HepG2 (cell line): ENCODE data around the gene RPL18. TPM values are rescaled to one million over a fixed set of nuclear protein-coding genes. Genes with fewer than 3 reads are reported as not detected.

Source experiments
- ARID2 ChIP-seq: sonication (generic); formaldehyde crosslinking; IDR thresholded peaks from 2 replicates; pipeline ENCODE4 v1.8.1; 2022; ENCODE audit warnings: mild to moderate bottlenecking, missing genetic modification reagents, borderline replicate concordance
- ASH2L ChIP-seq: fragments of 300-600, 200-600 bp; sonication (generic); IDR thresholded peaks from 2 replicates; pipeline ENCODE4 v1.7.0; 2017; ENCODE audit warnings: low read depth, mild to moderate bottlenecking, moderate library complexity, mixed read lengths, low read length; ENCODE audit not compliant: insufficient read length
- CBX5 ChIP-seq: sonication (generic); formaldehyde crosslinking; IDR thresholded peaks from 2 replicates; pipeline ENCODE4 v1.4.0; 2020; ENCODE audit warnings: missing genetic modification reagents, borderline replicate concordance
- FOXO1 ChIP-seq: sonication (generic); formaldehyde crosslinking; IDR thresholded peaks from 2 replicates; pipeline ENCODE4 v1.4.0; 2020; ENCODE audit warnings: missing genetic modification reagents
- KLF15 ChIP-seq: sonication (generic); formaldehyde crosslinking; IDR thresholded peaks from 2 replicates; pipeline ENCODE4 v1.8.1; 2023; ENCODE audit warnings: borderline replicate concordance, mild to moderate bottlenecking, inconsistent platforms, missing genetic modification reagents, mixed read lengths
- PHF5A ChIP-seq: IDR thresholded peaks from one replicate; pipeline ENCODE4 v1.6.1; 2018; ENCODE audit warnings: low read depth, missing genetic modification reagents; ENCODE audit not compliant: unreplicated experiment
- SIN3B ChIP-seq: fragments of 150-350 bp; IDR thresholded peaks from 2 replicates; pipeline ENCODE4 v1.6.1; 2014; ENCODE audit warnings: low read length
- SOX5 ChIP-seq: IDR thresholded peaks from 2 replicates; pipeline ENCODE4 v1.6.1; 2016; ENCODE audit warnings: borderline replicate concordance
- ZBTB21 ChIP-seq: sonication (generic); formaldehyde crosslinking; IDR thresholded peaks from 2 replicates; pipeline ENCODE4 v1.4.0; 2020; ENCODE audit warnings: missing genetic modification reagents
- ZNF83 ChIP-seq: sonication (generic); formaldehyde crosslinking; IDR thresholded peaks from 2 replicates; pipeline ENCODE4 v1.4.0; 2020; ENCODE audit warnings: missing genetic modification reagents, mild to moderate bottlenecking, borderline replicate concordance
- polyA plus RNA-seq, 8 experiments: library from polyadenylated mRNA; depleted of rRNA in 3 of 8; stranded (reverse) in 7 of 8; unstranded in 1 of 8; fragments of >200 nt; fragmentation: Illumina TruSeq in 4 of 8; extraction: Trizol in 4 of 8; gene quantifications; 2 replicates each; pipeline versions ENCODE4 v1.2.1 to v1.2.3, GENCODE V29; 2011 to 2016; ENCODE audit warnings: low read depth in 4 of 8, missing spikeins in 1 of 8, mixed read lengths in 1 of 8; ENCODE audit not compliant: insufficient read depth in 1 of 8
- total RNA-seq, 5 experiments: library from RNA; depleted of rRNA; stranded (reverse); fragments of >200 nt; fragmentation: Illumina TruSeq; extraction: Trizol; gene quantifications; 2 replicates each; pipeline ENCODE4 v1.2.3, GENCODE V29; 2016; ENCODE audit warnings: low read depth in 1 of 5
- TF ChIP-seq, protein P1 (sequence below): sonication (generic); formaldehyde crosslinking; IDR thresholded peaks from 2 replicates; pipeline ENCODE4 v1.5.0; 2020; ENCODE audit warnings: missing genetic modification reagents
- TF ChIP-seq, protein P2 (sequence below): sonication (generic); formaldehyde crosslinking; IDR thresholded peaks from 2 replicates; pipeline ENCODE4; 2020; ENCODE audit warnings: missing genetic modification reagents, mild to moderate bottlenecking, borderline replicate concordance
- TF ChIP-seq, protein P3 (sequence below): sonication (generic); formaldehyde crosslinking; IDR thresholded peaks from 2 replicates; pipeline ENCODE4 v1.5.0; 2020; ENCODE audit warnings: mild to moderate bottlenecking, missing genetic modification reagents, moderate library complexity
- TF ChIP-seq, protein P4 (sequence below): sonication (generic); formaldehyde crosslinking; IDR thresholded peaks from 2 replicates; pipeline ENCODE4 v1.5.0; 2020; ENCODE audit warnings: mild to moderate bottlenecking, missing genetic modification reagents, borderline replicate concordance
- TF ChIP-seq, protein P5 (sequence below): sonication (generic); formaldehyde crosslinking; IDR thresholded peaks from 2 replicates; pipeline ENCODE4 v1.4.0; 2020; ENCODE audit warnings: missing genetic modification reagents
- TF ChIP-seq, protein P6 (sequence below): sonication (generic); formaldehyde crosslinking; IDR thresholded peaks from 2 replicates; pipeline ENCODE4 v1.9.0; 2022; ENCODE audit warnings: low read depth, missing genetic modification reagents

The RPL18 gene
- total and polyA plus RNA-seq, 2 of the 13 experiments (the other 11 are each of a cell fraction or from before 2014, with no cell fraction given), result 1,485 to 1,639 TPM

DNA sequence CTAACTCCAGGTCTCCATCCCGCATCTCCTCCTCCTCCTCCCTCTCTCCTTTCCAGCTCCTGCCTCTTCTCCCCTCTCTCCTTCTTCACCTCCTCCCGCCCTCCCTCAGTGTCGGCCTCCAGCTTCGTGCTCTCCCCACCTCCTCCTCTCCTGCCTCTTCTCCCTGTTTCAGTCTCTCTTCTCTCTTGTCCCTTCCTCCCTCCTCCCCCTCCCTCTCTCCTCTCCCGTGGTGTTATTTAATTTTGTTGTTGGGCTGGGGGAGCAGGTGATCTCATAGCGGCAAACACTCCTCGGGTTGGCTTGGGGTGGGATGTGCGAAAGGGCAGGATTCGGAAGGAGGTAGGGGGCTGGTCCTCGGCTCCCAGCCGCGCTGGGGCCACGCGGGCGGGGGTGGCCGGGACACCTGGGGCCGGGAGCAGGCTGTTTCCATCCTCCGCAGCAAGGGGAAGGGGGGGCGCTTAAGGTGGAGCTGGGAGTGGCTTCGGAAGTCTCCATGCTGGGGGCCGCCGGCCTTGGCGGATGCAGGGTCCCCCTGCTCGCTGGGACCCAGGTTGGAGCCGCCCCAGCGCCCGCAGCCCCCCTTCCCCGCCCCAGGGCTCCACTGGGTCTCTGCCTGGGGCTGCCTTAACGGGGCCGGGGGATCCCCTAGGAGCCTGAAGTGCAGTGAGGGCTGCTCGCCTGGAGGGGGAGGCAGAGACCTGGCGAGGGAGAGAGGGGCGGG is 27.2 kb upstream of the RPL18 start, which contains the start of gene CA11 (continued):
- TF ChIP-seq, protein P1, sequence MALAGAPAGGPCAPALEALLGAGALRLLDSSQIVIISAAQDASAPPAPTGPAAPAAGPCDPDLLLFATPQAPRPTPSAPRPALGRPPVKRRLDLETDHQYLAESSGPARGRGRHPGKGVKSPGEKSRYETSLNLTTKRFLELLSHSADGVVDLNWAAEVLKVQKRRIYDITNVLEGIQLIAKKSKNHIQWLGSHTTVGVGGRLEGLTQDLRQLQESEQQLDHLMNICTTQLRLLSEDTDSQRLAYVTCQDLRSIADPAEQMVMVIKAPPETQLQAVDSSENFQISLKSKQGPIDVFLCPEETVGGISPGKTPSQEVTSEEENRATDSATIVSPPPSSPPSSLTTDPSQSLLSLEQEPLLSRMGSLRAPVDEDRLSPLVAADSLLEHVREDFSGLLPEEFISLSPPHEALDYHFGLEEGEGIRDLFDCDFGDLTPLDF (CRISPR knock-in tag), result no peak
- no peak for TF ChIP-seq KLF15
- TF ChIP-seq SIN3B, result no peak
- TF ChIP-seq ASH2L, result no peak
- 0 out of 2 replicates have a peak, but pooled peaks have one; percentile 23 for TF ChIP-seq SOX5 (CRISPR knock-in tag)
- TF ChIP-seq PHF5A (CRISPR knock-in tag), result peak; percentile 43
- TF ChIP-seq ZBTB21 (CRISPR knock-in tag), result no peak
- TF ChIP-seq, protein P2, sequence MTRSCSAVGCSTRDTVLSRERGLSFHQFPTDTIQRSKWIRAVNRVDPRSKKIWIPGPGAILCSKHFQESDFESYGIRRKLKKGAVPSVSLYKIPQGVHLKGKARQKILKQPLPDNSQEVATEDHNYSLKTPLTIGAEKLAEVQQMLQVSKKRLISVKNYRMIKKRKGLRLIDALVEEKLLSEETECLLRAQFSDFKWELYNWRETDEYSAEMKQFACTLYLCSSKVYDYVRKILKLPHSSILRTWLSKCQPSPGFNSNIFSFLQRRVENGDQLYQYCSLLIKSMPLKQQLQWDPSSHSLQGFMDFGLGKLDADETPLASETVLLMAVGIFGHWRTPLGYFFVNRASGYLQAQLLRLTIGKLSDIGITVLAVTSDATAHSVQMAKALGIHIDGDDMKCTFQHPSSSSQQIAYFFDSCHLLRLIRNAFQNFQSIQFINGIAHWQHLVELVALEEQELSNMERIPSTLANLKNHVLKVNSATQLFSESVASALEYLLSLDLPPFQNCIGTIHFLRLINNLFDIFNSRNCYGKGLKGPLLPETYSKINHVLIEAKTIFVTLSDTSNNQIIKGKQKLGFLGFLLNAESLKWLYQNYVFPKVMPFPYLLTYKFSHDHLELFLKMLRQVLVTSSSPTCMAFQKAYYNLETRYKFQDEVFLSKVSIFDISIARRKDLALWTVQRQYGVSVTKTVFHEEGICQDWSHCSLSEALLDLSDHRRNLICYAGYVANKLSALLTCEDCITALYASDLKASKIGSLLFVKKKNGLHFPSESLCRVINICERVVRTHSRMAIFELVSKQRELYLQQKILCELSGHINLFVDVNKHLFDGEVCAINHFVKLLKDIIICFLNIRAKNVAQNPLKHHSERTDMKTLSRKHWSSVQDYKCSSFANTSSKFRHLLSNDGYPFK, result peak; percentile 32; the same call in 1 of the 2 replicates
- TF ChIP-seq, protein P3, sequence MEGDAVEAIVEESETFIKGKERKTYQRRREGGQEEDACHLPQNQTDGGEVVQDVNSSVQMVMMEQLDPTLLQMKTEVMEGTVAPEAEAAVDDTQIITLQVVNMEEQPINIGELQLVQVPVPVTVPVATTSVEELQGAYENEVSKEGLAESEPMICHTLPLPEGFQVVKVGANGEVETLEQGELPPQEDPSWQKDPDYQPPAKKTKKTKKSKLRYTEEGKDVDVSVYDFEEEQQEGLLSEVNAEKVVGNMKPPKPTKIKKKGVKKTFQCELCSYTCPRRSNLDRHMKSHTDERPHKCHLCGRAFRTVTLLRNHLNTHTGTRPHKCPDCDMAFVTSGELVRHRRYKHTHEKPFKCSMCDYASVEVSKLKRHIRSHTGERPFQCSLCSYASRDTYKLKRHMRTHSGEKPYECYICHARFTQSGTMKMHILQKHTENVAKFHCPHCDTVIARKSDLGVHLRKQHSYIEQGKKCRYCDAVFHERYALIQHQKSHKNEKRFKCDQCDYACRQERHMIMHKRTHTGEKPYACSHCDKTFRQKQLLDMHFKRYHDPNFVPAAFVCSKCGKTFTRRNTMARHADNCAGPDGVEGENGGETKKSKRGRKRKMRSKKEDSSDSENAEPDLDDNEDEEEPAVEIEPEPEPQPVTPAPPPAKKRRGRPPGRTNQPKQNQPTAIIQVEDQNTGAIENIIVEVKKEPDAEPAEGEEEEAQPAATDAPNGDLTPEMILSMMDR (CRISPR knock-in tag), result peak; percentile 98
- TF ChIP-seq, protein P4, sequence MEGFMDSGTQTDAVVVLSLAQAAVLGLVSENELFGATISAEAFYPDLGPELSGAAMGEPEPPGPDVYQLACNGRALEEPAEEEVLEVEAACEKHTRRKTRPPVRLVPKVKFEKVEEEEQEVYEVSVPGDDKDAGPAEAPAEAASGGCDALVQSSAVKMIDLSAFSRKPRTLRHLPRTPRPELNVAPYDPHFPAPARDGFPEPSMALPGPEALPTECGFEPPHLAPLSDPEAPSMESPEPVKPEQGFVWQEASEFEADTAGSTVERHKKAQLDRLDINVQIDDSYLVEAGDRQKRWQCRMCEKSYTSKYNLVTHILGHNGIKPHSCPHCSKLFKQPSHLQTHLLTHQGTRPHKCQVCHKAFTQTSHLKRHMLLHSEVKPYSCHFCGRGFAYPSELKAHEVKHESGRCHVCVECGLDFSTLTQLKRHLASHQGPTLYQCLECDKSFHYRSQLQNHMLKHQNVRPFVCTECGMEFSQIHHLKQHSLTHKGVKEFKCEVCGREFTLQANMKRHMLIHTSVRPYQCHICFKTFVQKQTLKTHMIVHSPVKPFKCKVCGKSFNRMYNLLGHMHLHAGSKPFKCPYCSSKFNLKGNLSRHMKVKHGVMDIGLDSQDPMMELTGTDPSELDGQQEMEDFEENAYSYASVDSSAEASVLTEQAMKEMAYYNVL (CRISPR knock-in tag), result peak; percentile 46; the same call in 1 of the 2 replicates
- TF ChIP-seq, protein P5, sequence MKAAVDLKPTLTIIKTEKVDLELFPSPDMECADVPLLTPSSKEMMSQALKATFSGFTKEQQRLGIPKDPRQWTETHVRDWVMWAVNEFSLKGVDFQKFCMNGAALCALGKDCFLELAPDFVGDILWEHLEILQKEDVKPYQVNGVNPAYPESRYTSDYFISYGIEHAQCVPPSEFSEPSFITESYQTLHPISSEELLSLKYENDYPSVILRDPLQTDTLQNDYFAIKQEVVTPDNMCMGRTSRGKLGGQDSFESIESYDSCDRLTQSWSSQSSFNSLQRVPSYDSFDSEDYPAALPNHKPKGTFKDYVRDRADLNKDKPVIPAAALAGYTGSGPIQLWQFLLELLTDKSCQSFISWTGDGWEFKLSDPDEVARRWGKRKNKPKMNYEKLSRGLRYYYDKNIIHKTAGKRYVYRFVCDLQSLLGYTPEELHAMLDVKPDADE (CRISPR knock-in tag), result no peak
- no peak for TF ChIP-seq ARID2 (CRISPR knock-in tag)
- TF ChIP-seq FOXO1 (CRISPR knock-in tag), result no peak
- TF ChIP-seq, protein P6, sequence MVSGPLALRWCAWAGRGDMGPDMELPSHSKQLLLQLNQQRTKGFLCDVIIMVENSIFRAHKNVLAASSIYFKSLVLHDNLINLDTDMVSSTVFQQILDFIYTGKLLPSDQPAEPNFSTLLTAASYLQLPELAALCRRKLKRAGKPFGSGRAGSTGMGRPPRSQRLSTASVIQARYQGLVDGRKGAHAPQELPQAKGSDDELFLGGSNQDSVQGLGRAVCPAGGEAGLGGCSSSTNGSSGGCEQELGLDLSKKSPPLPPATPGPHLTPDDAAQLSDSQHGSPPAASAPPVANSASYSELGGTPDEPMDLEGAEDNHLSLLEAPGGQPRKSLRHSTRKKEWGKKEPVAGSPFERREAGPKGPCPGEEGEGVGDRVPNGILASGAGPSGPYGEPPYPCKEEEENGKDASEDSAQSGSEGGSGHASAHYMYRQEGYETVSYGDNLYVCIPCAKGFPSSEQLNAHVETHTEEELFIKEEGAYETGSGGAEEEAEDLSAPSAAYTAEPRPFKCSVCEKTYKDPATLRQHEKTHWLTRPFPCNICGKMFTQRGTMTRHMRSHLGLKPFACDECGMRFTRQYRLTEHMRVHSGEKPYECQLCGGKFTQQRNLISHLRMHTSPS (CRISPR knock-in tag), result no peak
- TF ChIP-seq CBX5 (CRISPR knock-in tag), result peak; percentile 32; the same call in 1 of the 2 replicates
- 0 out of 2 replicates have a peak, but pooled peaks have one; percentile 48 for TF ChIP-seq ZNF83
